ENCODE data around the gene DOCK10. TPM values are rescaled to one million over a fixed set of nuclear protein-coding genes. Genes with fewer than 3 reads are reported as not detected.

Gene DOCK10
- total RNA-seq, 1 donor from 2014 or later, result 15.2 TPM

- TF ChIP-seq CTCF (IDR thresholded peaks at IDR 0.05), result no peak
- no peaks in the 10 kb centered on the region for H3K9me3 Mint-ChIP-seq (ENCODE audit: unreplicated experiment)
- DNase-seq (ENCODE audit: extremely low spot score, unreplicated experiment), result no peak
- no peaks in the 10 kb centered on the region for H3K36me3 Mint-ChIP-seq (ENCODE audit: unreplicated experiment)
- H3K4me3 Mint-ChIP-seq (ENCODE audit: unreplicated experiment), result no peak overlapping the region
- no peaks in the 10 kb centered on the region for H3K27me3 Mint-ChIP-seq (ENCODE audit: unreplicated experiment)
- H3K27ac Mint-ChIP-seq (ENCODE audit: unreplicated experiment), result no peak overlapping the region
- peaks cover 1% of the 10 kb centered on the region for H3K4me1 Mint-ChIP-seq (ENCODE audit: unreplicated experiment)
Observed at GRCh38 chr2:225072444-225072843, 30.2 kb upstream of the DOCK10 start.

GRCh38 chr2:225070811-225071210 is 28.5 kb upstream of the DOCK10 start:
- Mint-ChIP-seq H3K27me3 (ENCODE audit: unreplicated experiment) (no peaks in the 10 kb centered on the region), H3K9me3 (ENCODE audit: unreplicated experiment) (peaks cover 5% of the 10 kb centered on the region), H3K36me3 (ENCODE audit: unreplicated experiment) (no peaks in the 10 kb centered on the region), H3K27ac (ENCODE audit: unreplicated experiment) (no peak overlapping the region), H3K4me1 (ENCODE audit: unreplicated experiment) (peaks cover 1% of the 10 kb centered on the region), H3K4me3 (ENCODE audit: unreplicated experiment) (no peak overlapping the region)
- DNase-seq (ENCODE audit: extremely low spot score, unreplicated experiment), result no peak
- no peak for TF ChIP-seq CTCF (IDR thresholded peaks at IDR 0.05)

- H3K4me3 Mint-ChIP-seq (ENCODE audit: unreplicated experiment), result no peak overlapping the region
- DNase-seq (ENCODE audit: extremely low spot score, unreplicated experiment), result no peak
- TF ChIP-seq CTCF (IDR thresholded peaks at IDR 0.05), result no peak
- peaks cover 5% of the 10 kb centered on the region for H3K9me3 Mint-ChIP-seq (ENCODE audit: unreplicated experiment)
- H3K4me1 Mint-ChIP-seq (ENCODE audit: unreplicated experiment), result peaks cover 1% of the 10 kb centered on the region
- no peaks in the 10 kb centered on the region for H3K36me3 Mint-ChIP-seq (ENCODE audit: unreplicated experiment)
- no peak overlapping the region for H3K27ac Mint-ChIP-seq (ENCODE audit: unreplicated experiment)
- no peaks in the 10 kb centered on the region for H3K27me3 Mint-ChIP-seq (ENCODE audit: unreplicated experiment)
Observed at GRCh38 chr2:225069966-225070365, 27.7 kb upstream of the DOCK10 start.

- Mint-ChIP-seq H3K9me3 (ENCODE audit: unreplicated experiment) (peaks cover 5% of the 10 kb centered on the region), H3K27me3 (ENCODE audit: unreplicated experiment) (no peaks in the 10 kb centered on the region), H3K4me3 (ENCODE audit: unreplicated experiment) (no peak overlapping the region), H3K27ac (ENCODE audit: unreplicated experiment) (no peak overlapping the region), H3K36me3 (ENCODE audit: unreplicated experiment) (no peaks in the 10 kb centered on the region), H3K4me1 (ENCODE audit: unreplicated experiment) (peaks cover 1% of the 10 kb centered on the region)
- TF ChIP-seq CTCF (IDR thresholded peaks at IDR 0.05), result no peak
- DNase-seq (ENCODE audit: extremely low spot score, unreplicated experiment), result no peak
Observed at GRCh38 chr2:225069477-225069876, 27.2 kb upstream of the DOCK10 start.

- no peaks in the 10 kb centered on the region for H3K36me3 Mint-ChIP-seq (ENCODE audit: unreplicated experiment)
- H3K4me3 Mint-ChIP-seq (ENCODE audit: unreplicated experiment), result no peak overlapping the region
- peaks cover 5% of the 10 kb centered on the region for H3K9me3 Mint-ChIP-seq (ENCODE audit: unreplicated experiment)
- H3K27me3 Mint-ChIP-seq (ENCODE audit: unreplicated experiment), result no peaks in the 10 kb centered on the region
- H3K4me1 Mint-ChIP-seq (ENCODE audit: unreplicated experiment), result peaks cover under 1% of the 10 kb centered on the region
- DNase-seq (ENCODE audit: extremely low spot score, unreplicated experiment), result no peak
- no peak for TF ChIP-seq CTCF (IDR thresholded peaks at IDR 0.05)
- no peak overlapping the region for H3K27ac Mint-ChIP-seq (ENCODE audit: unreplicated experiment)
Observed at GRCh38 chr2:225065882-225066281, 23.6 kb upstream of the DOCK10 start.

All from osteocyte (in vitro differentiated cells).